Activated T-cell treated with anti-CD3 and anti-CD28 coated beads, Interleukin-2, amount 50 U/mL, for 1 hour (primary cell): ENCODE results near the gene NUDT10.
A peak's percentile ranks its signal among the peaks of the same experiment; 100 is the strongest.
"Not testable (repeated sequence)": the region's sequence is repeated elsewhere in the genome, so short reads cannot be mapped to it uniquely, and the experiment has no call there.

Experiments used
- DNase-seq: peaks from one replicate; pipeline ENCODE4 v3.0.0-alpha.2; 2020

Gene NUDT10

GRCh38 chrX:51332188-51332942, at the start of gene NUDT10:
NUDT10 (plus strand) TSS chrX:51332822; CDS start chrX:51332966, 144 bp downstream.
- DNase-seq: peak; percentile 32

DNA sequence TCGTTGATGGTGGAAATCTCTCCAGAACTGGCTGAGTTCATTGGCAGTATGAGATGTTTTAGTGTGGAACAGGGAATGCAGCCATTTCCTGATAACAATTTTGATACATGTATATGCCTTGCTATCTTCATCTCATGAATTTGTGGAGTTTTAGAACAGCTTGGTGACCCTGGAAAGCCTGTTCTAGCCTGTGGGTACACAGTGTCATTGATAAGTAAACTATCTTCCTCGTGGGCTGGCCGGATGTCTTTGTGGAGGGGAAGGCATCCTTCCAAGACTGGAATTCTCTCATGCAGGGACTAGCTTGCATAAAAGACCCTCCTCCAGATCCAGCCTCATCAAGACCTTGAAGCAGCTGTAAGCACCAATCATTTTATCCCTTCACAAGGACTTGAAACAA, 40.2 kb upstream of the NUDT10 start:
- DNase-seq: no peak

- DNase-seq: no peak
Observed at GRCh38 chrX:51296138-51296537, 36.5 kb upstream of the NUDT10 start.

GRCh38 chrX:51316271-51316670, 16.4 kb upstream of the NUDT10 start:
- no peak for DNase-seq

- not testable (repeated sequence) for DNase-seq
Observed at GRCh38 chrX:51332943-51333785, 542 bp downstream of the NUDT10 start.

DNA sequence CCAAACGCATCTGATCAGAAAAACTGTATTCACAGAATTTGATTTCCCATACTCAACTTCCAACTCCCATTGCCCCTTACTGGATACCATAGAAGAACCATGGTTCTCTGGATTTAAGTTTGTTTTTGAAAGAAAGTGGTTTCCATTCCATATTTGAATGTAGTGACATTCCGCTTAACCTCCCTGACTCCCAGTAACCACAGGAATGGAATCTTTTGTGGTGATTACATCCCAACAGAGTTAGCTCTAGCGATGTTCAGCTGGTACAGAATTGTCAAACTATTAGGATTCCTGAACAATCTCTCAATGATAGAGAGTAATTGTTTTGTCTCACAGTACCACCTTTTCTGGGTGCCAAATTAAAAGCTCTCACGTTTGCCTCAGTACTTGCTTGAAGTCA, 1.7 kb downstream of the NUDT10 start:
- DNase-seq: no peak

- DNase-seq: no peak
Observed at GRCh38 chrX:51336584-51336983, 4.0 kb downstream of the NUDT10 start.

- DNase-seq: no peak
Observed at GRCh38 chrX:51361251-51361650, 28.6 kb downstream of the NUDT10 start.

DNA sequence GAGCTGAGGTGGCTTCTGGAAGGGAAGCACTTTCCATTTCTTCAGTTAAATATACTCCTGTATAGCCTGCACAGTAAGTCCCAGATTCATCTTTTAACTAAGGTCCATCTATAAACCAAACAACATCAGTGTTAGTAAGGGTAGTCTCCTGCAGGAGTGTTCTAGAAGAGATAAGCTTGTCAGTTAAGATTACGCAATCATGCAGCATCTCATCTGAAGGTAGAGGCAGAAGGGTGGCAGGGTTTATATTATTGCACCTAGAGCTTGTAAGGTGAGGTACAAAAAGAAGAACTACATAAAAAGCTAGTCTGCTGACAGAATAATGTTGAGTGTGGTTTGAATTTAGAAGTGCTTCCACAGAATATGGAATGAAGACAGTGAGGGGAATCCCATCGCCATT, 44.0 kb downstream of the NUDT10 start:
- DNase-seq: no peak
